ENCODE measurements around the gene IFNA2.

The IFNA2 gene

GRCh38 chr9:21415493-21416267 lies 30.5 kb upstream of the IFNA2 start:
- Histone ChIP-seq H3K27ac (no peak overlapping the region), H3K4me1 (ENCODE audit: control insufficient read depth in 1 of 2, insufficient read depth in 1 of 2, low read depth in 1 of 2, low read length in 1 of 2) (no peaks in the 10 kb centered on the region), H3K36me3 (no peaks in the 10 kb centered on the region), H3K4me3 (ENCODE audit: low read depth in 1 of 2, low read length in 1 of 2) (no peak overlapping the region), H3K9me3 (no peaks in the 10 kb centered on the region), H3K27me3 (no peaks in the 10 kb centered on the region)
- TF ChIP-seq, protein P1, sequence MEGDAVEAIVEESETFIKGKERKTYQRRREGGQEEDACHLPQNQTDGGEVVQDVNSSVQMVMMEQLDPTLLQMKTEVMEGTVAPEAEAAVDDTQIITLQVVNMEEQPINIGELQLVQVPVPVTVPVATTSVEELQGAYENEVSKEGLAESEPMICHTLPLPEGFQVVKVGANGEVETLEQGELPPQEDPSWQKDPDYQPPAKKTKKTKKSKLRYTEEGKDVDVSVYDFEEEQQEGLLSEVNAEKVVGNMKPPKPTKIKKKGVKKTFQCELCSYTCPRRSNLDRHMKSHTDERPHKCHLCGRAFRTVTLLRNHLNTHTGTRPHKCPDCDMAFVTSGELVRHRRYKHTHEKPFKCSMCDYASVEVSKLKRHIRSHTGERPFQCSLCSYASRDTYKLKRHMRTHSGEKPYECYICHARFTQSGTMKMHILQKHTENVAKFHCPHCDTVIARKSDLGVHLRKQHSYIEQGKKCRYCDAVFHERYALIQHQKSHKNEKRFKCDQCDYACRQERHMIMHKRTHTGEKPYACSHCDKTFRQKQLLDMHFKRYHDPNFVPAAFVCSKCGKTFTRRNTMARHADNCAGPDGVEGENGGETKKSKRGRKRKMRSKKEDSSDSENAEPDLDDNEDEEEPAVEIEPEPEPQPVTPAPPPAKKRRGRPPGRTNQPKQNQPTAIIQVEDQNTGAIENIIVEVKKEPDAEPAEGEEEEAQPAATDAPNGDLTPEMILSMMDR (IDR thresholded peaks at IDR 0.05): no peak

DNA sequence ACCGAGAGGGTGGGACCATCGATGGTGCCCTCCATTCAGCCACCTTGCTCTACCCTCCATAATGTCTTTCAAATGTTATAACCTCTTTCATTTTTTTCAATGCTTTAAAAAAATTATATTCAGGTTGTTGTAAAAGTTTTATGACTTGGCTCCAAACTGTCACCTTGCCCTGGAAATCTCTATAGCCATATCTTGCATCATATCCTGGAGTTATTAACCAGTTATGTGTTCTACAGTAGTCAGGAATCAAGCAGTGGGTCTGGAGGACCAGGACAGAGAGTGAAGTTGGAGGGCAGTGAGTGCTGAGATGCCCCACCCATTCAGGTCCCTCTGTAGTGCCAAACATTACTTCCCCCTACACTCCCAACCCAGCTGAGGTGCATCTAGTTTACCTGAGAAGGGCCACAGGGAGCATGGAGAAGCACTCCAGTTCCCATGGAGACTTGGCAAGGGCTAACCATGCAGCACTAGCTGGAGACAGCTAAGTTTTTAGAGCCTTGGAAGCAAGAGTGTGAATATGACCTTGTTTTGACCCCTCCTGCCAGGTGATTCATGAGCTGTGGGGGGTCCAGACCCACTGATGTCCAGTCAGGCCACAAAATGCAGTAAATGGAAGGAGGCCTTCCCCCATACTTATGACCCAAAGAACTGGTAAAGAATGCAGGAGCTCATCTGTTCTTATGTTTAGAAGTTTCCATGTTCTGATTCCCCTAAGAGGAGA lies 29.2 kb upstream of the IFNA2 start:
- no peaks in the 10 kb centered on the region for H3K4me1 ChIP-seq (ENCODE audit: control insufficient read depth in 1 of 2, insufficient read depth in 1 of 2, low read depth in 1 of 2, low read length in 1 of 2)
- H3K27me3 ChIP-seq: no peaks in the 10 kb centered on the region
- no peaks in the 10 kb centered on the region for H3K9me3 ChIP-seq
- H3K4me3 ChIP-seq (ENCODE audit: low read depth in 1 of 2, low read length in 1 of 2): no peak overlapping the region
- TF ChIP-seq, protein P1 (IDR thresholded peaks at IDR 0.05): no peak
- H3K36me3 ChIP-seq: no peaks in the 10 kb centered on the region
- H3K27ac ChIP-seq: no peak overlapping the region

GRCh38 chr9:21413624-21414023 lies 28.4 kb upstream of the IFNA2 start:
- Histone ChIP-seq H3K36me3 (no peaks in the 10 kb centered on the region), H3K9me3 (no peaks in the 10 kb centered on the region), H3K27ac (no peak overlapping the region), H3K4me1 (ENCODE audit: control insufficient read depth in 1 of 2, insufficient read depth in 1 of 2, low read depth in 1 of 2, low read length in 1 of 2) (no peaks in the 10 kb centered on the region), H3K4me3 (ENCODE audit: low read depth in 1 of 2, low read length in 1 of 2) (no peak overlapping the region), H3K27me3 (no peaks in the 10 kb centered on the region)
- TF ChIP-seq, protein P1 (IDR thresholded peaks at IDR 0.05): no peak

GRCh38 chr9:21413151-21413550 lies 28.0 kb upstream of the IFNA2 start:
- H3K9me3 ChIP-seq: no peaks in the 10 kb centered on the region
- no peak overlapping the region for H3K27ac ChIP-seq
- H3K36me3 ChIP-seq: no peaks in the 10 kb centered on the region
- H3K4me1 ChIP-seq (ENCODE audit: control insufficient read depth in 1 of 2, insufficient read depth in 1 of 2, low read depth in 1 of 2, low read length in 1 of 2): no peaks in the 10 kb centered on the region
- H3K27me3 ChIP-seq: no peaks in the 10 kb centered on the region
- no peak overlapping the region for H3K4me3 ChIP-seq (ENCODE audit: low read depth in 1 of 2, low read length in 1 of 2)
- TF ChIP-seq, protein P1 (IDR thresholded peaks at IDR 0.05): no peak

DNA sequence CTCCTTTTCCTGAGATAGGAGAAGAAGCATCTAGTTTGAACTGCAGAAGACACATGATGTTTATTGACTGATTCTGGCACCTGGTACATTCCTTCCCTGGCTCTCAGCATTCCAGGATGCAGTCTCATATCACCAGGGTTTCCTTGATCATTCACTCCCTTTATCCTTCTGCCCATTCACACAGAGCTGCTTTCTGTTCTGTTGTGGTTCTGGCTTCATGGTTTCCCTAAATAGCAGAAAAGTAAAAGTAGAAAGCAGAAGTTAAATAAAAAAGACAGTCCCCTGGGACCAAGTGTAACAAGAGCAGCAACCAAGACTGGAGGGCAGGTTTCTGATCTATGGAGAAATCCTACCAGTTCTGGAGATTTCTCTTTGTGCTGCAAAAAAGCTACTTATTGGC lies 26.9 kb upstream of the IFNA2 start:
- Histone ChIP-seq H3K4me1 (ENCODE audit: control insufficient read depth in 1 of 2, insufficient read depth in 1 of 2, low read depth in 1 of 2, low read length in 1 of 2) (no peaks in the 10 kb centered on the region), H3K9me3 (no peaks in the 10 kb centered on the region), H3K36me3 (no peaks in the 10 kb centered on the region), H3K27ac (no peak overlapping the region), H3K4me3 (ENCODE audit: low read depth in 1 of 2, low read length in 1 of 2) (no peak overlapping the region), H3K27me3 (peaks cover under 1% of the 10 kb centered on the region)
- TF ChIP-seq, protein P1 (IDR thresholded peaks at IDR 0.05): no peak

Measured in neutrophil (primary cell).